Osteoblast (primary cell): ENCODE measurements around the gene AP2B1. TPM values are rescaled to one million over a fixed set of nuclear protein-coding genes. Genes with fewer than 3 reads are reported as not detected.
A peak's percentile ranks its signal among the peaks of the same experiment; 100 is the strongest.

Experiments
- DNase-seq: peaks from one replicate; pipeline ENCODE4 v3.0.0; 2011; ENCODE audit warnings: low spot score, mixed read lengths; ENCODE audit not compliant: insufficient read length; ENCODE audit errors: missing footprints
- H2AFZ ChIP-seq: 2 replicates; pipeline ENCODE4 v1.6.0; 2011; ENCODE audit warnings: mild to moderate bottlenecking, low read length
- H3K27ac ChIP-seq: 2 replicates; pipeline ENCODE4 v1.5.1; 2011; ENCODE audit warnings: mild to moderate bottlenecking, low read depth, low read length, moderate library complexity
- H3K27me3 ChIP-seq: 2 replicates; pipeline ENCODE4 v1.6.0; 2012; ENCODE audit warnings: mild to moderate bottlenecking, control low read depth, inconsistent platforms, low read length, moderate library complexity; ENCODE audit not compliant: insufficient read depth
- H3K36me3 ChIP-seq: 2 replicates; pipeline ENCODE4 v1.5.1; 2011; ENCODE audit warnings: mild to moderate bottlenecking, low read length, control low read depth, moderate library complexity; ENCODE audit not compliant: insufficient read depth
- H3K4me1 ChIP-seq: 2 replicates; pipeline ENCODE4 v1.5.1; 2011; ENCODE audit warnings: mild to moderate bottlenecking, low read length, control low read depth, moderate library complexity; ENCODE audit not compliant: insufficient read depth
- H3K4me2 ChIP-seq: 2 replicates; pipeline ENCODE4 v1.6.0; 2011; ENCODE audit warnings: mild to moderate bottlenecking, low read length; ENCODE audit not compliant: insufficient read depth
- H3K4me3 ChIP-seq: fragments of 200-600 bp; sonication (generic); 3 replicates; pipeline ENCODE4 v1.5.1; 2012; ENCODE audit warnings: mild to moderate bottlenecking, low read length, inconsistent platforms; ENCODE audit not compliant: insufficient read depth
- H3K79me2 ChIP-seq: 2 replicates; pipeline ENCODE4 v1.6.0; 2012; ENCODE audit warnings: mild to moderate bottlenecking, low read length, control low read depth, inconsistent platforms; ENCODE audit not compliant: insufficient read depth
- H3K9me3 ChIP-seq: 2 replicates; pipeline ENCODE4 v1.5.1; 2011; ENCODE audit warnings: low read depth, low read length, control low read depth
- H4K20me1 ChIP-seq: 2 replicates; pipeline ENCODE4 v1.6.0; 2012; ENCODE audit warnings: mild to moderate bottlenecking, low read length, control low read depth; ENCODE audit not compliant: insufficient read depth
- CTCF ChIP-seq: IDR thresholded peaks from 2 replicates; pipeline ENCODE4 v1.5.1; 2011; ENCODE audit warnings: mild to moderate bottlenecking, low read depth, low read length, moderate library complexity; ENCODE audit errors: extremely low read depth
- total RNA-seq: library from RNA; depleted of rRNA; stranded (reverse); fragments of >200 nt; gene quantifications from 2 replicates; pipeline ENCODE4 v1.2.3, GENCODE V29; 2012

The AP2B1 gene
- total RNA-seq, 1 donor, result 84.0 TPM

DNA sequence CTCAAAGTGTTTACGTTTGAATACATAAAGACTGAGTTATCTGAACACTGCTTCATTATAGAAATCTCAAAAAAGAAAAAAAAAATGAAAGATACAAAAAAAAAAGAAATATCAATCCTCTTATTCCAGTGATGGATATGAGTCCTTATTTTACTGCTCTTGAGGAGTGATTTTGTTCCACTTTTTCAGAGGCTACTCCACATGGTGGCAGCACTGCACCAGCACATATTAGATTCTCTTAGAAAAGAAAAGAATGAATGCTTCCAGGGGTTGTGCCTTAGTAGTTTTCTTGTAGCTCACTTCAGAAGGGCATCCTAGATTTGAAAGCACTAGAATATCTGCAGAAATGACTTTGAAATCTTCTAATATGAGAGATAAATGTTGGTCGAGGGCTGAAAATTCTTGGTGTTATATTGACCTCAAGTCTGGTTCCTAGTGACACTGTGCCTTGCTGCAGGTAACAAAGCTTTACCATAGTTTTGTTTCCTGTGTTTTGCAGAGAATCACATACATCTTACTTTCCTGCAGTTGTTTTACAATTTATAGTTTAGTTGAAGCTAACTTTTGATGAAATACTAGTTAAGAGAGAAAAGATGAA lies 25.9 kb downstream of the AP2B1 start:
- Histone ChIP-seq H3K27ac (no peak overlapping the region), H3K79me2 (peaks cover 16% of the 10 kb centered on the region), H3K27me3 (no peaks in the 10 kb centered on the region), H3K4me1 (no peaks in the 10 kb centered on the region), H3K36me3 (peaks cover 33% of the 10 kb centered on the region), H3K4me3 (no peak overlapping the region), H3K4me2 (no peak overlapping the region), H4K20me1 (peaks cover 7% of the 10 kb centered on the region), H3K9me3 (no peaks in the 10 kb centered on the region), H2AFZ (no peak overlapping the region)
- DNase-seq, result no peak
- peak; percentile 74 for TF ChIP-seq CTCF

- H3K4me3 ChIP-seq, result no peak overlapping the region
- peaks cover 20% of the 10 kb centered on the region for H3K79me2 ChIP-seq
- no peak overlapping the region for H3K4me2 ChIP-seq
- H3K4me1 ChIP-seq, result no peaks in the 10 kb centered on the region
- H3K36me3 ChIP-seq, result peaks cover 21% of the 10 kb centered on the region
- TF ChIP-seq CTCF, result no peak
- H4K20me1 ChIP-seq, result peaks cover 7% of the 10 kb centered on the region
- no peak overlapping the region for H3K27ac ChIP-seq
- H3K27me3 ChIP-seq, result no peaks in the 10 kb centered on the region
- no peaks in the 10 kb centered on the region for H3K9me3 ChIP-seq
- no peak overlapping the region for H2AFZ ChIP-seq
- DNase-seq, result no peak
Observed at GRCh38 chr17:35614810-35615209, 27.7 kb downstream of the AP2B1 start.

DNA sequence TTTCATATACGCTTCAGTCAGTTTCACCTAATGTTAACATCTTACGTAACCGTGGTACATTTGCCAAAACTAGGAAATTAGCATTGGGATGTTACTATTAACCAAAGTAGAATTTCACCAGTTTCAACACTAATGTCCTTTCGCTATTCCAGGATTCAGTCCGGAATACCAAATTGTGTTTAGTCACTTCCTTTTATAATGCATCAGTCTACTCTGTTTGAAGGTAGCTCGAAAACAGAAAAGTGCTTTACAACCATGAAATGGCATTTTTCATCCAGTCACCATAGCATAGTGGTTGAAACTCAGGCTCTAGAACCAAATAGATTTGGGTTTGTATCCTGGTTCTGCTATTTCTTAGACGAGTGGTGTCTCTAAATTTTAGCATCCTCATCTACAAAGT lies 29.4 kb downstream of the AP2B1 start:
- no peak for DNase-seq
- no peaks in the 10 kb centered on the region for H3K4me1 ChIP-seq
- H3K27ac ChIP-seq, result no peak overlapping the region
- H3K79me2 ChIP-seq, result peaks cover 25% of the 10 kb centered on the region
- no peaks in the 10 kb centered on the region for H3K9me3 ChIP-seq
- H3K4me2 ChIP-seq, result no peak overlapping the region
- H3K36me3 ChIP-seq, result peaks cover 20% of the 10 kb centered on the region
- H3K27me3 ChIP-seq, result no peaks in the 10 kb centered on the region
- peaks cover 7% of the 10 kb centered on the region for H4K20me1 ChIP-seq
- H2AFZ ChIP-seq, result no peak overlapping the region
- no peak for TF ChIP-seq CTCF
- no peak overlapping the region for H3K4me3 ChIP-seq

DNA sequence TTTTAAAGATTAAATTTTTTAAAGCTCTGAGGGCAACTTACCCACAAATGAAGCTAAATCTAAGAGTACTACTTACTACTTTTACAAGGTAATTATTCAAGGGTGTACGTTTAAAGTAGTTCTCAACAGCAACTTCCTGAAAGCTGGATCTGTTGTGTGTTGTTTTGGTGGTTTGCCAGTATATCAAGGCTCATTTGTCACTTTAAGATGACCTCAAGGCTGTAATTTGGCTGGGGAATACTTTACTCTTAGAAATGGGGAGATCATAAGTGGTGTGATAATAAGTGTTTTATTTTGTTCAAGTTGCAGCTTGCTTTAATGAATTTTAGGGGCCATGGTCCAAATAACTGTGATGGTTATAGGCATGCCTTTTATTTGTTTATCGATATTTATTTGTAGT lies 30.4 kb downstream of the AP2B1 start:
- TF ChIP-seq CTCF, result no peak
- H3K79me2 ChIP-seq, result peaks cover 26% of the 10 kb centered on the region
- peaks cover 2% of the 10 kb centered on the region for H4K20me1 ChIP-seq
- no peaks in the 10 kb centered on the region for H3K4me1 ChIP-seq
- DNase-seq, result no peak
- H3K4me2 ChIP-seq, result no peak overlapping the region
- peaks cover 17% of the 10 kb centered on the region for H3K36me3 ChIP-seq
- H3K27ac ChIP-seq, result no peak overlapping the region
- no peaks in the 10 kb centered on the region for H3K27me3 ChIP-seq
- no peak overlapping the region for H3K4me3 ChIP-seq
- H2AFZ ChIP-seq, result no peak overlapping the region
- H3K9me3 ChIP-seq, result no peaks in the 10 kb centered on the region
